SK-N-SH (cell line): ENCODE measurements around the gene NISCH. TPM values are rescaled to one million over a fixed set of nuclear protein-coding genes. Genes with fewer than 3 reads are reported as not detected.
A peak's percentile ranks its signal among the peaks of the same experiment; 100 is the strongest.

Source experiments
- CTCF ChIA-PET: fragments of 300-600, 350-600 bp; formaldehyde crosslinking; extraction: SDS; loops from one replicate; lab custom pipeline; 2021; lab: Yijun Ruan, JAX
- POLR2A ChIA-PET: fragments of 350-600 bp; sonication (Branson Sonifier 250); formaldehyde crosslinking; extraction: SDS; loops from one replicate; lab custom pipeline; 2020; ENCODE audit warnings: antibody characterized with exemption, inconsistent platforms; lab: Yijun Ruan, JAX
- DNase-seq: peaks from one replicate; pipeline ENCODE4 v3.0.0; 2012
- H2AFZ ChIP-seq: fragments of 200-600 bp; sonication (generic); 2 replicates; pipeline ENCODE4 v1.8.1; 2016; ENCODE audit warnings: antibody characterized with exemption, mild to moderate bottlenecking, low read depth
- H3F3A ChIP-seq: fragments of 200-600 bp; sonication (generic); replicated peaks from 2 replicates; pipeline ENCODE3; 2016; ENCODE audit warnings: antibody characterized with exemption, mild to moderate bottlenecking; ENCODE audit not compliant: insufficient read depth
- H3K27ac ChIP-seq, 2 experiments: fragments of 200-500 bp in 1 of 2; fragments of 200-600 bp in 1 of 2; sonication (Bioruptor generic) in 1 of 2; sonication (generic), shearing (Covaris generic) in 1 of 2; 2 replicates each; pipeline versions ENCODE4 v1.5.1 to v1.6.1; 2014 to 2016; ENCODE audit warnings: low read depth in 2 of 2, inconsistent platforms in 1 of 2, low read length in 1 of 2, mild to moderate bottlenecking in 1 of 2, mixed read lengths in 1 of 2
- H3K27me3 ChIP-seq: fragments of 200-600 bp; sonication (generic), shearing (Covaris generic); 2 replicates; pipeline ENCODE4 v1.6.1; 2016; ENCODE audit warnings: mixed run types; ENCODE audit not compliant: insufficient read depth
- H3K36me3 ChIP-seq, 2 experiments: fragments of 200-500 bp in 1 of 2; fragments of 200-600 bp in 1 of 2; sonication (Bioruptor generic) in 1 of 2; sonication (generic) in 1 of 2; replicated peaks in 1 of 2; 2 replicates each; pipeline versions ENCODE3 to v1.5.1; 2014 to 2016; ENCODE audit warnings: low read length in 1 of 2, mild to moderate bottlenecking in 1 of 2; ENCODE audit not compliant: insufficient read depth in 2 of 2, control insufficient read depth in 1 of 2
- H3K4me1 ChIP-seq, 2 experiments: fragments of 200-500 bp in 1 of 2; fragments of 200-600 bp in 1 of 2; sonication (Bioruptor generic) in 1 of 2; sonication (generic), shearing (Covaris generic) in 1 of 2; 2 replicates each; pipeline versions ENCODE4 v1.5.1 to v1.6.1; 2014 to 2016; ENCODE audit warnings: low read depth in 1 of 2, low read length in 1 of 2, mixed run types in 1 of 2; ENCODE audit not compliant: insufficient read depth in 2 of 2, control insufficient read depth in 1 of 2
- H3K4me2 ChIP-seq: fragments of 200-600 bp; sonication (generic), shearing (Covaris generic); 2 replicates; pipeline ENCODE4 v1.6.1; 2017; ENCODE audit warnings: mixed run types
- H3K4me3 ChIP-seq, 2 experiments: fragments of 200-500 bp in 1 of 2; fragments of 200-600 bp in 1 of 2; sonication (Bioruptor generic) in 1 of 2; sonication (generic), shearing (Covaris generic) in 1 of 2; 2 replicates each; pipeline versions ENCODE4 v1.5.1 to v1.8.1; 2014 to 2016; ENCODE audit warnings: low read depth in 2 of 2, inconsistent platforms in 1 of 2, low read length in 1 of 2, mild to moderate bottlenecking in 1 of 2, mixed read lengths in 1 of 2, moderate library complexity in 1 of 2
- H3K79me2 ChIP-seq: fragments of 200-600 bp; sonication (generic); 2 replicates; pipeline ENCODE4 v1.8.1; 2017; ENCODE audit warnings: mild to moderate bottlenecking; ENCODE audit not compliant: insufficient read depth
- H3K9ac ChIP-seq: fragments of 200-600 bp; sonication (generic); 2 replicates; pipeline ENCODE4 v1.6.1; 2017; ENCODE audit warnings: mixed run types
- H3K9me2 ChIP-seq: fragments of 200-600 bp; sonication (generic); 2 replicates; pipeline ENCODE4 v1.6.1; 2017; ENCODE audit warnings: mixed run types
- H3K9me3 ChIP-seq: fragments of 200-600 bp; sonication (generic); 2 replicates; pipeline ENCODE4 v1.6.1; 2017; ENCODE audit warnings: mixed run types, mild to moderate bottlenecking, moderate library complexity
- H4K20me1 ChIP-seq: fragments of 200-600 bp; sonication (generic); 2 replicates; pipeline ENCODE4 v1.6.1; 2017; ENCODE audit warnings: mild to moderate bottlenecking, mixed run types; ENCODE audit not compliant: insufficient read depth
- CHD2 ChIP-seq: fragments of 150-350 bp; IDR thresholded peaks from 2 replicates; pipeline ENCODE4 v1.6.1; 2018; ENCODE audit warnings: low read length; ENCODE audit not compliant: partially characterized antibody
- CTCF ChIP-seq: fragments of 200-600 bp; sonication (generic); IDR thresholded peaks from 2 replicates; pipeline ENCODE4 v1.6.1; 2017; ENCODE audit warnings: antibody characterized with exemption, mild to moderate bottlenecking, moderate library complexity
- ELF1 ChIP-seq: IDR thresholded peaks from 2 replicates; pipeline ENCODE4 v1.4.0; 2012
- EP300 ChIP-seq, 2 experiments: IDR thresholded peaks; 2 replicates each; pipeline versions ENCODE4 v1.4.0 to v1.6.1; 2012; ENCODE audit warnings: borderline replicate concordance in 1 of 2, low read depth in 1 of 2, low read length in 1 of 2
- FOXJ3 ChIP-seq: sonication (generic); formaldehyde crosslinking; IDR thresholded peaks from 2 replicates; pipeline ENCODE4 v1.5.1; 2020; ENCODE audit warnings: mild to moderate bottlenecking, missing genetic modification reagents
- GABPA ChIP-seq: IDR thresholded peaks from 2 replicates; pipeline ENCODE4 v1.4.0; 2012; ENCODE audit warnings: low read depth, mild to moderate bottlenecking
- GATA2 ChIP-seq: sonication (generic); formaldehyde crosslinking; IDR thresholded peaks from 2 replicates; pipeline ENCODE4 v1.5.0; 2020; ENCODE audit warnings: mild to moderate bottlenecking, missing genetic modification reagents
- JUND ChIP-seq: IDR thresholded peaks from 2 replicates; pipeline ENCODE4 v1.4.0; 2012
- MEF2A ChIP-seq: IDR thresholded peaks from 2 replicates; pipeline ENCODE4 v1.4.0; 2012; ENCODE audit warnings: low read depth, borderline replicate concordance
- POLR2AphosphoS5 ChIP-seq: IDR thresholded peaks from 2 replicates; pipeline ENCODE4 v1.6.1; 2012; ENCODE audit warnings: low read depth, low read length
- RAD21 ChIP-seq: IDR thresholded peaks from 2 replicates; pipeline ENCODE4 v1.6.1; 2012; ENCODE audit warnings: mild to moderate bottlenecking, low read length
- RCOR1 ChIP-seq: fragments of 150-350 bp; IDR thresholded peaks from 2 replicates; pipeline ENCODE4 v1.6.1; 2017; ENCODE audit warnings: antibody characterized with exemption, low read length
- REST ChIP-seq: IDR thresholded peaks from 2 replicates; pipeline ENCODE4 v1.6.1; 2012; ENCODE audit warnings: mild to moderate bottlenecking, low read depth, low read length, moderate library complexity
- TCF12 ChIP-seq: IDR thresholded peaks from 2 replicates; pipeline ENCODE4 v1.4.0; 2012
- USF1 ChIP-seq: IDR thresholded peaks from 2 replicates; pipeline ENCODE4 v1.4.0; 2012; ENCODE audit warnings: low read depth, borderline replicate concordance
- USF2 ChIP-seq: fragments of 150-350 bp; IDR thresholded peaks from 2 replicates; pipeline ENCODE4 v1.6.1; 2017; ENCODE audit warnings: antibody characterized with exemption, low read length, low read depth, borderline replicate concordance
- WGBS: methylation state at CpG from one replicate; pipeline ENCODE4 v1.1.6; 2017; ENCODE audit warnings: low lambda C conversion rate; 5-methylcytosine and 5-hydroxymethylcytosine counted together
- polyA plus RNA-seq, 3 experiments: library from polyadenylated mRNA; depleted of rRNA; stranded (reverse); fragments of >200 nt; gene quantifications; 2 replicates each; pipeline ENCODE4 v1.2.3, GENCODE V29; 2012

NISCH gene
- polyA plus RNA-seq, 1 of the 3 experiments (the other 2 are of a cell fraction), result 77.5 TPM

GRCh38 chr3:52528586-52529375 is 73.4 kb downstream of the NISCH start:
- Histone ChIP-seq H3K4me3 (no peak overlapping the region), H3K27ac (peak overlapping the region in 1 of 2 experiments; percentile 97; a peak in 2 of 4 replicates), H3K9me3 (no peaks in the 10 kb centered on the region), H3K4me1 (peaks cover 24 to 82% of the 10 kb centered on the region in 2 experiments), H3K36me3 (peaks cover 19 to 48% of the 10 kb centered on the region in 2 experiments), H3K9me2 (no peaks in the 10 kb centered on the region)
- POLR2A ChIA-PET, result no interaction called here
- WGBS, result 92% methylated on average over 17 of the region's 25 CpGs
- TF ChIP-seq RCOR1 (no peak), POLR2AphosphoS5 (no peak), USF1 (no peak), GABPA (no peak), JUND (no peak), CTCF (no peak), TCF12 (no peak)
- TF ChIP-seq, all 33 proteins: peak for 0
- CTCF ChIA-PET, result interaction anchor here (4.0 kb wide), 1 partner anchor 57 kb away, joined by 30 read pairs; no protein-coding TSS in a partner anchor
- no peaks in the 10 kb centered on the region for H3F3A ChIP-seq
- DNase-seq, result no peak
- H3K27me3 ChIP-seq, result no peaks in the 10 kb centered on the region
- H3K79me2 ChIP-seq, result peaks cover 44% of the 10 kb centered on the region
- no peak overlapping the region for H3K9ac ChIP-seq
- no peak overlapping the region for H3K4me2 ChIP-seq
- peaks cover 32% of the 10 kb centered on the region for H4K20me1 ChIP-seq
- no peak overlapping the region for H2AFZ ChIP-seq

GRCh38 chr3:52529376-52530333 is 74.3 kb downstream of the NISCH start:
- WGBS, result 76% methylated on average over 9 of the region's 12 CpGs
- POLR2A ChIA-PET, result no interaction called here
- H3K27ac ChIP-seq, result peak overlapping the region in 1 of 2 experiments; percentile 97; a peak in 3 of 4 replicates

More at GRCh38 chr3:52529376-52530333, 74.3 kb downstream of the NISCH start:
- no peak overlapping the region; a peak in 1 of 4 replicates for H3K4me3 ChIP-seq
- peaks cover 28 to 81% of the 10 kb centered on the region in 2 experiments for H3K4me1 ChIP-seq
- peaks cover 2% of the 10 kb centered on the region for H3F3A ChIP-seq
- H3K36me3 ChIP-seq, result peaks cover 14 to 40% of the 10 kb centered on the region in 2 experiments
- peak; percentile 59; the same call in 1 of the 2 replicates for TF ChIP-seq GATA2 (CRISPR knock-in tag)
- TF ChIP-seq MEF2A, result no peak
- TF ChIP-seq GABPA, result no peak
- no peak for TF ChIP-seq ELF1
- TF ChIP-seq RCOR1, result peak; percentile 79
- peak; percentile 26; the same call in 1 of the 2 replicates for TF ChIP-seq RAD21
- no peak for TF ChIP-seq REST
- TF ChIP-seq CHD2, result peak; percentile 77
- TF ChIP-seq EP300 (IDR thresholded peaks at IDR 0.05; ENCODE audit: borderline replicate concordance in 1 of 2, low read depth in 1 of 2, low read length in 1 of 2), result peak in 1 of 2 experiments; percentile 77; a peak in 2 of 4 replicates
- peak; percentile 82 for TF ChIP-seq FOXJ3 (CRISPR knock-in tag)
- TF ChIP-seq USF2, result no peak
- peak; percentile 90 for DNase-seq
- H3K9me3 ChIP-seq, result no peaks in the 10 kb centered on the region
- H3K27me3 ChIP-seq, result no peaks in the 10 kb centered on the region
- H3K9me2 ChIP-seq, result no peaks in the 10 kb centered on the region
- peaks cover 32% of the 10 kb centered on the region for H4K20me1 ChIP-seq
- no peak overlapping the region for H3K4me2 ChIP-seq
- H2AFZ ChIP-seq, result no peak overlapping the region
- no peak overlapping the region for H3K9ac ChIP-seq
- CTCF ChIA-PET, result interaction anchor here (0.9 to 4.0 kb wide), 2 partner anchors 58 to 75 kb away, joined by 3 to 30 read pairs; no protein-coding TSS in a partner anchor
- peaks cover 51% of the 10 kb centered on the region for H3K79me2 ChIP-seq
